Naive B cell (primary cell): Measurements from ENCODE around the gene XPO5. TPM values are rescaled to one million over a fixed set of nuclear protein-coding genes. Genes with fewer than 3 reads are reported as not detected.

Source experiments
- ATAC-seq, 2 donors: fragments of 150-1000 bp; cut with Tn5 transposase; 2 replicates each; pipeline ENCODE4 v1.10.0; 2021; ENCODE audit warnings: low read depth in 2 of 2, mild to moderate bottlenecking in 2 of 2, moderate library complexity in 2 of 2
- DNase-seq: peaks from one replicate; pipeline ENCODE4 v3.0.0; 2022
- H3K27ac Mint-ChIP-seq, 6 donors: one replicate each; pipeline ENCODE4 v1.8.0; 2020 to 2022; ENCODE audit warnings: mild to moderate bottlenecking in 6 of 6, mixed read lengths in 6 of 6, moderate library complexity in 5 of 6, inconsistent platforms in 2 of 6
- H3K27me3 Mint-ChIP-seq, 3 donors: one replicate each; pipeline ENCODE4 v1.8.0; 2021 to 2022; ENCODE audit warnings: mixed read lengths in 3 of 3, mild to moderate bottlenecking in 1 of 3
- H3K36me3 Mint-ChIP-seq, 2 donors: one replicate each; pipeline ENCODE4 v1.8.0; 2020 to 2022; ENCODE audit warnings: mixed read lengths in 2 of 2, inconsistent platforms in 1 of 2, mild to moderate bottlenecking in 1 of 2
- H3K4me1 Mint-ChIP-seq, 3 donors: one replicate each; pipeline ENCODE4 v1.8.0; 2020 to 2022; ENCODE audit warnings: mixed read lengths in 3 of 3, inconsistent platforms in 1 of 3, mild to moderate bottlenecking in 1 of 3, moderate library complexity in 1 of 3
- H3K4me3 Mint-ChIP-seq, 8 donors: one replicate each; pipeline ENCODE4 v1.8.0; 2020 to 2022; ENCODE audit warnings: mild to moderate bottlenecking in 8 of 8, mixed read lengths in 8 of 8, moderate library complexity in 8 of 8, inconsistent platforms in 2 of 8
- H3K9me3 Mint-ChIP-seq, 7 donors: one replicate each; pipeline ENCODE4 v1.8.0; 2020 to 2022; ENCODE audit warnings: mixed read lengths in 7 of 7, mild to moderate bottlenecking in 5 of 7, inconsistent platforms in 2 of 7, moderate library complexity in 1 of 7
- polyA plus RNA-seq, 6 donors: library from polyadenylated mRNA; unstranded; fragments of 300-500 nt; fragmentation: Illumina TruSeq; gene quantifications; one replicate each; pipeline ENCODE4 v1.2.3, GENCODE V29; 2021; ENCODE audit warnings: low read depth in 6 of 6

The XPO5 gene
- polyA plus RNA-seq: 10 to 100 TPM in 1 of 6 donors, 1 to 10 TPM in 5; 5.0 to 15.3 (median 7.7) TPM

- Mint-ChIP-seq H3K27ac (peak within 1 kb of the TSS; percentile 85 to 99 (median 95)), H3K9me3 (no peaks in the 10 kb centered on the region), H3K4me1 (peaks cover 30 to 45% (median 40%) of the 10 kb centered on the region in 3 donors), H3K4me3 (peak within 1 kb of the TSS; percentile 93 to 99 (median 94)), H3K27me3 (no peaks in the 10 kb centered on the region), H3K36me3 (peaks cover under 1 to 13% of the 10 kb centered on the region in 2 donors)
- peak; percentile 94 to 96 for ATAC-seq
- peak; percentile 89 for DNase-seq
These were observed at the start of gene XPO5, which contains the start of gene POLH for GRCh38 chr6:43575772-43576551. Gene XPO5, minus strand, starts transcription at chr6:43576038. Its CDS starts 174 bp downstream, at chr6:43575864. Gene POLH, plus strand, starts transcription at chr6:43576185. Its CDS starts 6,135 bp downstream, at chr6:43582320.

DNA sequence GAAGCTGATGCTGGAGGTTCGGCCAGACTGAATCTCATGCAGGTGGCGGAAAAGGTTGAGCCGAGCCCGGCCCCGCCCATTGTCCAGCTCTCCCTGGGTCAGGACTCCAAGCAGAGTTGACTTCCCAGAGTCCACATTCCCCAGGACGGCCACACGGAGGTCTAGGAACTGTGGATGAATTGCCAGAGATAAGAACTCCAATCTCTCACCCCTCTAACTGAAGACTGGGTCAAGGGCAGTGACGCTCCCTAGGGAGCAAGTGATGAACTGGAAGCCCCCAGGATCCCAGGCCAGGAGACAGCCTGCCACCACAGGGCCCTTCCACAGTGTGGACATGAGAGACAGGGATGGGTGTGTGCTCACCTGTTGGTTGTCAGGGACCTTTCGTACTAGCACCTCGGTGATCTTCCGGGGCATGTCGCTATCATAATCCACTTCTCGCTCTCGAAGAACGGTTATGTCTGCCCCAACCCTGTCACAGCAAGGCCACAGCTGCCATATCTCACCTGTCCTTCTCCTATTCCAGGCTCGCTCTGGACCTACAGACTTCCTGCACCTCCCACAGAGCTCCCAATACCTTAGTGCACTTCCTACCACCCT is 49.7 kb upstream of the XPO5 start:
- H3K27ac Mint-ChIP-seq: peak overlapping the region in 2 of 6 donors; percentile 42 to 49
- H3K36me3 Mint-ChIP-seq: peaks cover 5 to 21% of the 10 kb centered on the region in 2 donors
- no peaks in the 10 kb centered on the region for H3K9me3 Mint-ChIP-seq

GRCh38 chr6:43624786-43625288 is 49.0 kb upstream of the XPO5 start:
- Mint-ChIP-seq H3K9me3 (no peaks in the 10 kb centered on the region), H3K36me3 (peaks cover 5 to 21% of the 10 kb centered on the region in 2 donors), H3K27me3 (no peaks in the 10 kb centered on the region), H3K4me1 (peaks cover 40 to 44% (median 41%) of the 10 kb centered on the region in 3 donors), H3K27ac (peak overlapping the region in 2 of 6 donors; percentile 61 to 81), H3K4me3 (no peak overlapping the region)
- DNase-seq (no peak), ATAC-seq (no peak)

More for the DNA sequence above, 49.7 kb upstream of the XPO5 start:
- ATAC-seq (no peak), DNase-seq (no peak)
- Mint-ChIP-seq H3K27me3 (no peaks in the 10 kb centered on the region), H3K4me3 (peak overlapping the region in 2 of 8 donors; percentile 59 to 97), H3K4me1 (peaks cover 44 to 48% (median 47%) of the 10 kb centered on the region in 3 donors)

GRCh38 chr6:43623880-43624785 is 48.3 kb upstream of the XPO5 start:
- H3K9me3 Mint-ChIP-seq: no peaks in the 10 kb centered on the region
- H3K36me3 Mint-ChIP-seq: peaks cover 5 to 21% of the 10 kb centered on the region in 2 donors
- DNase-seq (no peak), ATAC-seq (no peak)
- no peaks in the 10 kb centered on the region for H3K27me3 Mint-ChIP-seq
- H3K4me1 Mint-ChIP-seq: peaks cover 39 to 40% (median 40%) of the 10 kb centered on the region in 3 donors
- H3K4me3 Mint-ChIP-seq: peak overlapping the region in 2 of 8 donors; percentile 12 to 65
- H3K27ac Mint-ChIP-seq: peak overlapping the region in 2 of 6 donors; percentile 62 to 81

DNA sequence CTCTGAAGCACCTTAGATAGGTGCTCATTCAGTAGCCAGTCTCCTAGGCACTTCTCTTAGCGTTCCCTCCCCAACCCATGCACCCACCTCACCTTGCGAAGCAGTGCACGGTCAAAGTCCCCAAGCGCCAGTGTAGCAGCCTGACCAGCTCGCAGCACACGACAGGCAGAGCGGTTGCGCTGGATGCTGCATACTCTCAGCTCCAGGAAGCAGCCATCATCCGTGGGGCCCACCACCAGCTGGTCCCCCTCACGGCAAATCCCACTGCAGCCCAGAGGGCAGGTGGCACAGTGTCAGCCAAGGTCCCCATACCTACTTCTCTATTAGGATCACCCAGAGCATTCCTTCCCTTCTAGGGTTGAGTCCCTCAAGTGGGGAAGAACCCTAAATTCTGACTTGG is 46.7 kb upstream of the XPO5 start:
- Mint-ChIP-seq H3K27ac (peak overlapping the region in 3 of 6 donors; percentile 36 to 62 (median 44)), H3K4me3 (peak overlapping the region in 1 of 8 donors; percentile 36), H3K4me1 (peaks cover 27 to 31% (median 28%) of the 10 kb centered on the region in 3 donors), H3K9me3 (no peaks in the 10 kb centered on the region), H3K27me3 (no peaks in the 10 kb centered on the region), H3K36me3 (peaks cover 5 to 21% of the 10 kb centered on the region in 2 donors)
- DNase-seq: no peak
- no peak for ATAC-seq

DNA sequence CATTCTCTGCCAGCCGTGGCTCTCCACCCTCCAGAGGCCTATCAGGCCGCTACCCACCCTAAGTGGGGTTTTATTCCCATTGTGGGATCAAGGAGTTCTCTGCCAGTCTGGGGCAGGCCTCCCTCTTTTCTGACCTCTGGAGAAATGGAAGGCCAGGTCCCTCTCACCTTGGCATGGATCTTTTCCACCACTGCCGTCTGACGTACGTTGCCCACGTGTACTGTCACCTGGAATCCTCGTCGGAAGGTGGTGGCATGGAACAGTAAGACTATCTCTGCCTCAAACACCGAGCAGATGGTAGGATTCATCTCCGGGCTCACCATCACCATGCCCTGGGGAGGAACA is 46.0 kb upstream of the XPO5 start:
- ATAC-seq (no peak), DNase-seq (no peak)
- H3K9me3 Mint-ChIP-seq: no peaks in the 10 kb centered on the region
- H3K27me3 Mint-ChIP-seq: no peaks in the 10 kb centered on the region
- peaks cover 20 to 24% (median 21%) of the 10 kb centered on the region in 3 donors for H3K4me1 Mint-ChIP-seq
- H3K4me3 Mint-ChIP-seq: peak overlapping the region in 1 of 8 donors; percentile 33
- peaks cover 5 to 21% of the 10 kb centered on the region in 2 donors for H3K36me3 Mint-ChIP-seq
- H3K27ac Mint-ChIP-seq: peak overlapping the region in 3 of 6 donors; percentile 48 to 62 (median 55)

DNA sequence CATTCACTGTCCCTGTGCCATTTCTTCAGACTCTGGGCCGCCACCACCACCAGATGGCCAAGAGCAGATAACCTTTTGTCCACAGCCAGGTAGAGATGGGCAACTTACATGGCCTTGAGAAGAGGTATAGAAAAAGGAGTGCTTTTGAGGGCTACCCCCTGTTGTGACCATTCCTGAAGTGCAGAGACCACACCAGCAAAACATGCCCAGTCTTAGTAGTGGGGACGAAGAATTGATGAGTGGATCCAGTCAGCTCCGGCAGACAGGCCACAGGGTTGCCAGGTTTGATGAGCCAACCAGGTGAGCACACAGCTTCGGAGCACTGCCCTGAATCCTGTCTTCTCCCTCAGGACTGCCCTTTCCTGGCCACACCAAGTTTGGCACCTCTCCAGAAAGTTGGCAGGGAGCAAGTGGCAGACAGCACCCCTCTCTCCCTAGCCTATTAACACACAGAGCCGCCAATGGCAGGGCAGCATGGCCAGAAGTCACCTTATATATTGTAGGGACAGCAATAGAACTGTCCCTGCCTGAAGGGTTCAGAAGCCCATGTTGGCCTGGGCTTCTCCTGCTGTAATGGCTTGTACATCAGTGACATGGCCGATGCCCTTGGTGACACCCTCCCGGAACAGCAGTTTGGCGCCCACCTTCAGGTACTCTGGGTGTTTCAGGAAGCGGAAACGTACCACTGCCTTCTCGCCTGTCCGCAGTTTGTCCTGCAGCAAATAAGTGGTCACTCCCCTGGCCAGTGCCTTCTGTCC is 45.4 kb upstream of the XPO5 start:
- no peaks in the 10 kb centered on the region for H3K9me3 Mint-ChIP-seq
- H3K36me3 Mint-ChIP-seq: peaks cover 5 to 16% of the 10 kb centered on the region in 2 donors
- H3K4me1 Mint-ChIP-seq: peaks cover 15 to 19% (median 16%) of the 10 kb centered on the region in 3 donors
- no peaks in the 10 kb centered on the region for H3K27me3 Mint-ChIP-seq
- no peak for ATAC-seq
- H3K27ac Mint-ChIP-seq: peak overlapping the region in 2 of 6 donors; percentile 62 to 65
- no peak for DNase-seq
- H3K4me3 Mint-ChIP-seq: no peak overlapping the region

GRCh38 chr6:43616725-43617472 is 41.1 kb upstream of the XPO5 start:
- peaks cover 8 to 12% of the 10 kb centered on the region in 2 donors for H3K36me3 Mint-ChIP-seq
- peaks cover 5 to 9% (median 7%) of the 10 kb centered on the region in 3 donors for H3K4me1 Mint-ChIP-seq
- no peaks in the 10 kb centered on the region for H3K27me3 Mint-ChIP-seq
- no peak for ATAC-seq
- DNase-seq: no peak
- no peak overlapping the region for H3K4me3 Mint-ChIP-seq
- H3K9me3 Mint-ChIP-seq: no peaks in the 10 kb centered on the region
- H3K27ac Mint-ChIP-seq: peak overlapping the region in 4 of 6 donors; percentile 47 to 92 (median 69)

- no peak for ATAC-seq
- Mint-ChIP-seq H3K36me3 (peaks cover 8 to 16% of the 10 kb centered on the region in 2 donors), H3K4me3 (no peak overlapping the region)
These were observed 38.5 kb upstream of the XPO5 start for GRCh38 chr6:43614396-43614730.

DNA sequence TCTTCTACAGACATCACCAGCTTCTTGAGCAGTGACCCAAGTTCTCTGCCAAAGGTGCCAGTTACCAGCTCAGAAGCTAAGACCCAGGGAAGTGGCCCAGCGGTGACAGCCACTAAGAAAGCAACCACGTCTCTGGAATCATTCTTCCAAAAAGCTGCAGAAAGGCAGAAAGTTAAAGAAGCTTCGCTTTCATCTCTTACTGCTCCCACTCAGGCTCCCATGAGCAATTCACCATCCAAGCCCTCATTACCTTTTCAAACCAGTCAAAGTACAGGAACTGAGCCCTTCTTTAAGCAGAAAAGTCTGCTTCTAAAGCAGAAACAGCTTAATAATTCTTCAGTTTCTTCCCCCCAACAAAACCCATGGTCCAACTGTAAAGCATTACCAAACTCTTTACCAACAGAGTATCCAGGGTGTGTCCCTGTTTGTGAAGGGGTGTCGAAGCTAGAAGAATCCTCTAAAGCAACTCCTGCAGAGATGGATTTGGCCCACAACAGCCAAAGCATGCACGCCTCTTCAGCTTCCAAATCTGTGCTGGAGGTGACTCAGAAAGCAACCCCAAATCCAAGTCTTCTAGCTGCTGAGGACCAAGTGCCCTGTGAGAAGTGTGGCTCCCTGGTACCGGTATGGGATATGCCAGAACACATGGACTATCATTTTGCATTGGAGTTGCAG is 38.0 kb upstream of the XPO5 start:
- Mint-ChIP-seq H3K4me1 (peaks cover 5 to 10% (median 8%) of the 10 kb centered on the region in 3 donors), H3K27ac (peak overlapping the region in 1 of 6 donors; percentile 40), H3K4me3 (no peak overlapping the region), H3K9me3 (no peaks in the 10 kb centered on the region), H3K27me3 (no peaks in the 10 kb centered on the region), H3K36me3 (peaks cover 8 to 16% of the 10 kb centered on the region in 2 donors)
- ATAC-seq: no peak
- no peak for DNase-seq

More at GRCh38 chr6:43614396-43614730, 38.5 kb upstream of the XPO5 start:
- no peaks in the 10 kb centered on the region for H3K27me3 Mint-ChIP-seq
- H3K9me3 Mint-ChIP-seq: no peaks in the 10 kb centered on the region
- H3K27ac Mint-ChIP-seq: no peak overlapping the region
- no peak for DNase-seq
- H3K4me1 Mint-ChIP-seq: peaks cover 3 to 8% (median 5%) of the 10 kb centered on the region in 3 donors

DNA sequence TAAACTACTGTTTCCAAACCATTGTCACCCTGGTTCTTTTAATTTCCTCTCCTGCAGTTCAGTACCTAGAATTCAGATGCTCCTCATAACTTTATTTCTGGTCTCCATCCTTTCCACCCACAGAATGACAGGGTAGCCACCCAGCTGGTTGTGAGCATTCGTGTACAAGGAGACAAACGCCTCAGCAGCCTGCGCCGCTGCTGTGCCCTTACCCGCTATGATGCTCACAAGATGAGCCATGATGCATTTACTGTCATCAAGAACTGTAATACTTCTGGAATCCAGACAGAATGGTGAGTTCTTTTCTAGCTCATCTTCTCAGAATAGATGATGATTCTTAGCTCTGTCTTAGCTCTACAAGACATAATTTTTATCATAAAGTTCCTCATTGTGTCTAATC is 34.6 kb upstream of the XPO5 start:
- Mint-ChIP-seq H3K4me3 (peak overlapping the region in 1 of 8 donors; percentile 15), H3K27ac (peak overlapping the region in 3 of 6 donors; percentile 14 to 59 (median 43)), H3K9me3 (no peaks in the 10 kb centered on the region), H3K36me3 (peaks cover 11 to 24% of the 10 kb centered on the region in 2 donors), H3K27me3 (no peaks in the 10 kb centered on the region), H3K4me1 (peaks cover 16 to 19% (median 17%) of the 10 kb centered on the region in 3 donors)
- DNase-seq (no peak), ATAC-seq (no peak)
